HepG2 (cell line): ENCODE measurements around the gene HOXB4. TPM values are rescaled to one million over a fixed set of nuclear protein-coding genes. Genes with fewer than 3 reads are reported as not detected.

Experiments
- ATAC-seq: fragments of 200-7000 bp; cut with Tn5 transposase; 3 replicates; pipeline ENCODE4 v1.9.1; 2020; ENCODE audit warnings: mild to moderate bottlenecking, moderate library complexity
- BruUV-seq: library from RNA; stranded (reverse); fragments of 400-500 nt; replicated peaks from 2 replicates; lab custom pipeline; 2021; lab: Mats Ljungman, UMichigan
- CTCF ChIA-PET: fragments of 300-600 bp; formaldehyde crosslinking; extraction: SDS; loops from one replicate; lab custom pipeline; 2021; ENCODE audit warnings: low total read pairs, inconsistent platforms, low intra/inter-chr PET ratio; lab: Yijun Ruan, JAX
- POLR2A ChIA-PET: fragments of 350-600 bp; sonication (Branson Sonifier 250); formaldehyde crosslinking; loops from one replicate; lab custom pipeline; 2020; ENCODE audit warnings: antibody characterized with exemption, inconsistent platforms; lab: Yijun Ruan, JAX
- DNase-seq: peaks from one replicate; pipeline ENCODE4 v3.0.0-alpha.2; 2015; ENCODE audit warnings: low spot score
- FAIRE-seq: peaks from 3 replicates; lab custom pipeline; 2011; peaks lifted over from hg19 to GRCh38; lab: Jason Lieb, UNC
- H2AFZ ChIP-seq: one replicate; pipeline ENCODE4 v1.6.1; 2011; ENCODE audit warnings: low read length, inconsistent platforms
- H3K27ac ChIP-seq: fragments of 300-600 bp; 3 replicates; pipeline ENCODE4 v1.8.0; 2011; ENCODE audit warnings: mixed run types, mild to moderate bottlenecking, mixed read lengths, low read length, inconsistent platforms; ENCODE audit not compliant: insufficient read depth; ENCODE audit errors: extremely low read length
- H3K27me3 ChIP-seq, 2 experiments: fragments of 200-600 bp in 1 of 2; 2 replicates in 1 of 2; 3 replicates in 1 of 2; pipeline versions ENCODE4 v1.6.0 to v1.8.0; 2011; ENCODE audit warnings: low read length in 2 of 2, mild to moderate bottlenecking in 2 of 2, moderate library complexity in 2 of 2, inconsistent platforms in 1 of 2; ENCODE audit not compliant: insufficient read depth in 2 of 2, control insufficient read depth in 1 of 2
- H3K36me3 ChIP-seq, 2 experiments: fragments of 200-600 bp in 1 of 2; replicated peaks in 1 of 2; 2 replicates in 1 of 2; 3 replicates in 1 of 2; pipeline versions ENCODE4 v1.5.1 to v1.8.0; 2011; ENCODE audit warnings: low read length in 2 of 2, inconsistent platforms in 1 of 2; ENCODE audit not compliant: insufficient read depth in 2 of 2, control insufficient read depth in 1 of 2
- H3K4me1 ChIP-seq: 2 replicates; pipeline ENCODE4 v1.5.1; 2012; ENCODE audit warnings: low read length, inconsistent platforms; ENCODE audit not compliant: insufficient read depth
- H3K4me2 ChIP-seq: 2 replicates; pipeline ENCODE4 v1.6.0; 2011; ENCODE audit warnings: low read depth, low read length, inconsistent platforms
- H3K4me3 ChIP-seq, 3 experiments: fragments of 200-600 bp in 1 of 3; sonication (generic), shearing (Covaris generic) in 1 of 3; replicated peaks in 1 of 3; 2 replicates each; pipeline ENCODE4 v1.5.1; 2011 to 2016; ENCODE audit warnings: low read length in 3 of 3, inconsistent platforms in 2 of 3, low read depth in 2 of 3, mild to moderate bottlenecking in 2 of 3, control low read depth in 1 of 3, mixed read lengths in 1 of 3; ENCODE audit not compliant: insufficient read depth in 1 of 3
- H3K79me2 ChIP-seq: one replicate; pipeline ENCODE4 v1.6.1; 2011; ENCODE audit warnings: low read length, inconsistent platforms; ENCODE audit not compliant: insufficient read depth
- H3K9ac ChIP-seq: 2 replicates; pipeline ENCODE4 v1.6.0; 2011; ENCODE audit warnings: mild to moderate bottlenecking, low read depth, low read length, inconsistent platforms; ENCODE audit not compliant: insufficient read depth
- H3K9me3 ChIP-seq: 2 replicates; pipeline ENCODE4 v1.5.1; 2012; ENCODE audit warnings: mild to moderate bottlenecking, low read length
- H4K20me1 ChIP-seq: 2 replicates; pipeline ENCODE4 v1.6.0; 2011; ENCODE audit warnings: inconsistent platforms, mild to moderate bottlenecking, low read length, moderate library complexity; ENCODE audit not compliant: insufficient read depth
- ATM ChIP-seq: fragments of 450-650 bp; IDR thresholded peaks from 2 replicates; pipeline ENCODE4 v1.7.1; 2017; ENCODE audit warnings: mild to moderate bottlenecking, borderline replicate concordance
- CBX2 ChIP-seq, 2 experiments: fragments of 200-600 bp in 1 of 2; sonication (generic); formaldehyde crosslinking in 1 of 2; IDR thresholded peaks; 2 replicates each; pipeline versions ENCODE4 v1.7.0 to v1.8.1; 2018 to 2022; ENCODE audit warnings: low read depth in 2 of 2, low read length in 1 of 2, mild to moderate bottlenecking in 1 of 2, missing genetic modification reagents in 1 of 2
- FOSL1 ChIP-seq: sonication (generic); formaldehyde crosslinking; IDR thresholded peaks from 2 replicates; pipeline ENCODE4 v1.9.0; 2021; ENCODE audit warnings: missing genetic modification reagents, borderline replicate concordance
- MYNN ChIP-seq: sonication (generic); formaldehyde crosslinking; IDR thresholded peaks from 2 replicates; pipeline ENCODE4 v1.4.0; 2020; ENCODE audit warnings: mild to moderate bottlenecking, low read depth, missing genetic modification reagents
- NFIB ChIP-seq: sonication (generic); formaldehyde crosslinking; IDR thresholded peaks from 2 replicates; pipeline ENCODE4 v1.9.0; 2021; ENCODE audit warnings: missing genetic modification reagents, mild to moderate bottlenecking, borderline replicate concordance
- RAD51 ChIP-seq: fragments of 450-650 bp; IDR thresholded peaks from 2 replicates; pipeline ENCODE4 v1.6.1; 2016; ENCODE audit warnings: borderline replicate concordance
- SMYD3 ChIP-seq: sonication (generic); formaldehyde crosslinking; IDR thresholded peaks from 2 replicates; pipeline ENCODE4 v1.8.1; 2023; ENCODE audit warnings: mild to moderate bottlenecking, missing genetic modification reagents
- SSRP1 ChIP-seq: IDR thresholded peaks from 2 replicates; pipeline ENCODE4 v1.6.1; 2016; ENCODE audit warnings: control low read depth
- STAG1 ChIP-seq: sonication (generic); formaldehyde crosslinking; IDR thresholded peaks from 2 replicates; pipeline ENCODE4 v1.4.0; 2020; ENCODE audit warnings: missing genetic modification reagents
- TAF1 ChIP-seq: sonication (generic); formaldehyde crosslinking; IDR thresholded peaks from 2 replicates; pipeline ENCODE4 v1.4.0; 2020; ENCODE audit warnings: missing genetic modification reagents
- ZBTB38 ChIP-seq: sonication (generic); formaldehyde crosslinking; IDR thresholded peaks from 2 replicates; pipeline ENCODE4 v1.5.1; 2020; ENCODE audit warnings: mild to moderate bottlenecking, missing genetic modification reagents
- ZFP62 ChIP-seq: sonication (generic); formaldehyde crosslinking; IDR thresholded peaks from 2 replicates; pipeline ENCODE4 v1.4.0; 2020; ENCODE audit warnings: missing genetic modification reagents
- ZNF333 ChIP-seq: sonication (generic); formaldehyde crosslinking; IDR thresholded peaks from 2 replicates; pipeline ENCODE4 v1.4.0; 2020; ENCODE audit warnings: mild to moderate bottlenecking, missing genetic modification reagents, borderline replicate concordance
- ZNF367 ChIP-seq: sonication (generic); formaldehyde crosslinking; IDR thresholded peaks from 2 replicates; pipeline ENCODE4 v1.4.0; 2020; ENCODE audit warnings: missing genetic modification reagents, borderline replicate concordance
- ZNF382 ChIP-seq: sonication (generic); formaldehyde crosslinking; IDR thresholded peaks from 2 replicates; pipeline ENCODE4 v1.5.0; 2020; ENCODE audit warnings: missing genetic modification reagents, mild to moderate bottlenecking, borderline replicate concordance
- ZNF878 ChIP-seq: sonication (generic); formaldehyde crosslinking; IDR thresholded peaks from 2 replicates; pipeline ENCODE4 v1.8.1; 2023; ENCODE audit warnings: mild to moderate bottlenecking, missing genetic modification reagents, moderate library complexity
- WGBS: methylation state at CpG from one replicate; pipeline ENCODE4 v1.1.6; 2017; ENCODE audit warnings: low lambda C conversion rate; 5-methylcytosine and 5-hydroxymethylcytosine counted together
- in situ Hi-C: cut with HindIII; loops from 2 replicates; pipeline ENCODE4 v1.10.0; 2017; ENCODE audit warnings: low pct_unique_long_range_greater_than_20kb; ENCODE audit not compliant: extremely low pct_ligation_motif_present
- intact Hi-C: fragments of 100-400 bp; cut with micrococcal nuclease; formaldehyde crosslinking; loops from one replicate; pipeline ENCODE4 v1.10.0; 2022; ENCODE audit not compliant: unreplicated experiment
- polyA plus RNA-seq, 8 experiments: library from polyadenylated mRNA; depleted of rRNA in 3 of 8; stranded (reverse) in 7 of 8; unstranded in 1 of 8; fragments of >200 nt; fragmentation: Illumina TruSeq in 4 of 8; extraction: Trizol in 4 of 8; gene quantifications; 2 replicates each; pipeline versions ENCODE4 v1.2.1 to v1.2.3, GENCODE V29; 2011 to 2016; ENCODE audit warnings: low read depth in 4 of 8, missing spikeins in 1 of 8, mixed read lengths in 1 of 8; ENCODE audit not compliant: insufficient read depth in 1 of 8
- total RNA-seq, 5 experiments: library from RNA; depleted of rRNA; stranded (reverse); fragments of >200 nt; fragmentation: Illumina TruSeq; extraction: Trizol; gene quantifications; 2 replicates each; pipeline ENCODE4 v1.2.3, GENCODE V29; 2016; ENCODE audit warnings: low read depth in 1 of 5
- TF ChIP-seq, protein P1 (sequence below): sonication (generic); formaldehyde crosslinking; conservative IDR thresholded peaks from 2 replicates; pipeline ENCODE4 v1.5.0; 2020; ENCODE audit warnings: missing genetic modification reagents

The HOXB4 gene
- total and polyA plus RNA-seq, 2 of the 13 experiments (the other 11 are each of a cell fraction or from before 2014, with no cell fraction given): not detected

DNA sequence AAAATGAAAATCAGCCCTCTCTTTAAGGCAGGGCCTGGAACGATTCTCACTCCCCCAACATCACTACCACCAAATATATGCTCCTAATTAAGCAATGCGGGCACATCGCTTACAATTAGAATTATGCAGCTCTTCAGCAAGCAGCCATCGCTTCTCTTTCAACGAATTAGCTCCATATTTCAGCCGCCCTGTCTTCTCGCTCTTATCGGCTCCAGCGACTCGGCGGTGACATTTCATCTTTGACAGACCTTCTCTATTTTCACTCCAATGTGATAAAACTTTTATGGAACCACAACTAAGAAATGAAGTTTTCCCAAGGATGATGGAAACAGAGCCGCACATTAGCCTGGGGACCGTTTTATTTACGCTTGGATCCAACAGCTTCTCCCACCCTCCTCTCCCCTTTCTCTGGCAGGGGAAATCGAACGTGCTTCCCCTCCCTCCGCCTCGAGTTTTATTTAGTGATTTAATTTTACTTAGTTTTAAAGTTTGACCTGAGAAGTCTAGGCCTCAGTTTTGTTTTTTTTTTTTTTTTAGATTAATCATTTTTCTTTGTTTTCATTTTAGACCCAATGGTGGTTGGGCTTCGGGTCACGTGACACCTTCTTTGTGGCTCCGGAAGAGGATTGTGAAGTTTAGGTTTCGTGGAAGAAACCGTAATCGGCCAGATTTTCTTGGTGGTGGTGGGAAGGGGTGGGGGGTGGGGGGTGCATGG is 30.2 kb downstream of the HOXB4 start:
- Histone ChIP-seq H3K79me2 (no peaks in the 10 kb centered on the region), H2AFZ (no peak overlapping the region)
- no peak for FAIRE-seq
- DNase-seq: no peak
- TF ChIP-seq ZNF878 (no peak), MYNN (CRISPR knock-in tag) (no peak), CBX2 (IDR thresholded peaks at IDR 0.05; ENCODE audit: low read depth, low read length) (peak; percentile 72; the same call in 1 of the 2 replicates), CBX2 (CRISPR knock-in tag; IDR thresholded peaks at IDR 0.05; ENCODE audit: low read depth) (no peak), RAD51 (peak; percentile 91), NFIB (CRISPR knock-in tag) (no peak), SMYD3 (no peak), ATM (no peak), ZFP62 (CRISPR knock-in tag) (no peak), ZNF382 (CRISPR knock-in tag) (no peak), ZBTB38 (CRISPR knock-in tag) (no peak), FOSL1 (CRISPR knock-in tag) (no peak), STAG1 (CRISPR knock-in tag) (no peak), ZNF333 (CRISPR knock-in tag) (no peak), ZNF367 (CRISPR knock-in tag) (no peak), TAF1 (no peak), SSRP1 (CRISPR knock-in tag) (no peak)
- TF ChIP-seq, protein P1, sequence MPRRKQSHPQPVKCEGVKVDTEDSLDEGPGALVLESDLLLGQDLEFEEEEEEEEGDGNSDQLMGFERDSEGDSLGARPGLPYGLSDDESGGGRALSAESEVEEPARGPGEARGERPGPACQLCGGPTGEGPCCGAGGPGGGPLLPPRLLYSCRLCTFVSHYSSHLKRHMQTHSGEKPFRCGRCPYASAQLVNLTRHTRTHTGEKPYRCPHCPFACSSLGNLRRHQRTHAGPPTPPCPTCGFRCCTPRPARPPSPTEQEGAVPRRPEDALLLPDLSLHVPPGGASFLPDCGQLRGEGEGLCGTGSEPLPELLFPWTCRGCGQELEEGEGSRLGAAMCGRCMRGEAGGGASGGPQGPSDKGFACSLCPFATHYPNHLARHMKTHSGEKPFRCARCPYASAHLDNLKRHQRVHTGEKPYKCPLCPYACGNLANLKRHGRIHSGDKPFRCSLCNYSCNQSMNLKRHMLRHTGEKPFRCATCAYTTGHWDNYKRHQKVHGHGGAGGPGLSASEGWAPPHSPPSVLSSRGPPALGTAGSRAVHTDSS (CRISPR knock-in tag): no peak
- TF ChIP-seq, all 625 proteins: peak for 2
- no peak overlapping the region for H3K9ac ChIP-seq
- no peak overlapping the region for H3K27ac ChIP-seq
- no peak overlapping the region for H3K4me2 ChIP-seq
- no peak for ATAC-seq
- H3K4me3 ChIP-seq: no peak overlapping the region
- WGBS: 34% methylated on average over 24 of the region's 24 CpGs
- H4K20me1 ChIP-seq: no peaks in the 10 kb centered on the region; the same call in 1 of the 2 replicates
- H3K36me3 ChIP-seq: no peaks in the 10 kb centered on the region
- no TSS peak for BruUV-seq
- intact Hi-C loops (no loop called here), in situ Hi-C loops (no loop called here)
- CTCF ChIA-PET: no interaction called here
- H3K9me3 ChIP-seq: no peaks in the 10 kb centered on the region
- peaks cover 16 to 94% of the 10 kb centered on the region in 2 experiments for H3K27me3 ChIP-seq
- H3K4me1 ChIP-seq: no peaks in the 10 kb centered on the region
- POLR2A ChIA-PET: no interaction called here
